Keratinocyte (primary cell): ENCODE data around the gene LDHAL6A.

ENCODE experiments used
- EZH2 ChIP-seq: IDR thresholded peaks from one replicate; pipeline ENCODE4 v1.6.1; 2012; ENCODE audit warnings: inconsistent platforms, mild to moderate bottlenecking, low read length, moderate library complexity
- TF ChIP-seq, protein P1 (sequence below), 3 experiments: IDR thresholded peaks in 1 of 3; conservative IDR thresholded peaks in 1 of 3; optimal IDR thresholded peaks in 1 of 3; 2 replicates in 2 of 3; 3 replicates in 1 of 3; pipeline versions ENCODE3 to v1.5.1; 2011; ENCODE audit warnings: low read length in 3 of 3, mild to moderate bottlenecking in 3 of 3, moderate library complexity in 2 of 3, control low read depth in 1 of 3, inconsistent platforms in 1 of 3; ENCODE audit not compliant: insufficient read depth in 2 of 3; ENCODE audit errors: extremely low read depth in 1 of 3

DNA sequence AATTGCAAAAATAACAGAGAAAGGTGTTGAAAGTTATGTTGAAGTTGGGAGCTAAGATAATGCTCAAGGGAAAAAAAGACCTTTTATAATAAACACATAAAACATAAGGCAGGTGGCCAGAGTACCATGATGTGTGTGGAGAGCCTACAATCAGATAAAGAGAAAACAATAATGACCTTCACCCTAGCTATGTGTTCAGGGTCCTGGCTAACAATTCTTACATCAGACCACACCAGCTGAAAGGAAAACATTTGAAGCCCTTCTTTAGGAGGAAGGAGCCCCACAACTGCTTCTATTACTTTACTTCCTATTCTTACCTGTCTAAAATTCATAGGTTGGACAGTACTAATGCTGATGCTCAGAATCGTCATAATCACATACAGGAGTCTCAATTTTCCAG is 68.6 kb downstream of the LDHAL6A start:
- TF ChIP-seq, protein P1, sequence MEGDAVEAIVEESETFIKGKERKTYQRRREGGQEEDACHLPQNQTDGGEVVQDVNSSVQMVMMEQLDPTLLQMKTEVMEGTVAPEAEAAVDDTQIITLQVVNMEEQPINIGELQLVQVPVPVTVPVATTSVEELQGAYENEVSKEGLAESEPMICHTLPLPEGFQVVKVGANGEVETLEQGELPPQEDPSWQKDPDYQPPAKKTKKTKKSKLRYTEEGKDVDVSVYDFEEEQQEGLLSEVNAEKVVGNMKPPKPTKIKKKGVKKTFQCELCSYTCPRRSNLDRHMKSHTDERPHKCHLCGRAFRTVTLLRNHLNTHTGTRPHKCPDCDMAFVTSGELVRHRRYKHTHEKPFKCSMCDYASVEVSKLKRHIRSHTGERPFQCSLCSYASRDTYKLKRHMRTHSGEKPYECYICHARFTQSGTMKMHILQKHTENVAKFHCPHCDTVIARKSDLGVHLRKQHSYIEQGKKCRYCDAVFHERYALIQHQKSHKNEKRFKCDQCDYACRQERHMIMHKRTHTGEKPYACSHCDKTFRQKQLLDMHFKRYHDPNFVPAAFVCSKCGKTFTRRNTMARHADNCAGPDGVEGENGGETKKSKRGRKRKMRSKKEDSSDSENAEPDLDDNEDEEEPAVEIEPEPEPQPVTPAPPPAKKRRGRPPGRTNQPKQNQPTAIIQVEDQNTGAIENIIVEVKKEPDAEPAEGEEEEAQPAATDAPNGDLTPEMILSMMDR (optimal IDR thresholded peaks at IDR 0.05 in 1 of 3, IDR thresholded peaks at IDR 0.05 in 1 of 3, conservative IDR thresholded peaks at IDR 0.05 in 1 of 3; ENCODE audit: extremely low read depth in 1 of 3, insufficient read depth in 2 of 3, low read length in 3 of 3): no peak
- no peak for TF ChIP-seq EZH2
